PC-9 (cell line): ENCODE measurements around the gene MIOS.

Experiments
- EZH2 ChIP-seq: fragments of 200-600 bp; sonication (generic); IDR thresholded peaks from 2 replicates; pipeline ENCODE4 v1.8.0; 2017; ENCODE audit warnings: antibody characterized with exemption, low read depth
- TF ChIP-seq, protein P1 (sequence below): fragments of 200-600 bp; sonication (generic); conservative IDR thresholded peaks from 2 replicates; pipeline ENCODE4 v1.6.1; 2017; ENCODE audit warnings: mixed run types, antibody characterized with exemption, mild to moderate bottlenecking, moderate library complexity

DNA sequence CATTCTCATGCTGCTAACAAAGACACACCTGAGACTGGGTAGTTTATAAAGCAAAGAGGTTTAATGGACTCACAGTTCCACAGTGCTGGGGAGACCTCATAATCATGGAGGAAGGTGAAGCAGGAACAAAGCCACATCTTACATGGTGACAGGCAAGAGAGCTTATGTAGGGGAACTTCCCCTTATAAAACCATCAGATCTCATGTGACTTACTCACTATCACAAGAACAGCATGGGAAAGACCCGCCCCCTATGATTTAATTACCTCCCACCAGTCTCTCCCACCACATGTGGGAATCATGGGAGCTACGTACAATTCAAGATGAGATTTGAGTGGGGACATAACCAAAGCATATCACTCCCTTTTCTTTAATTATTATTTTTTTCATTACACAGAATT lies 47.6 kb upstream of the MIOS start:
- TF ChIP-seq, protein P1, sequence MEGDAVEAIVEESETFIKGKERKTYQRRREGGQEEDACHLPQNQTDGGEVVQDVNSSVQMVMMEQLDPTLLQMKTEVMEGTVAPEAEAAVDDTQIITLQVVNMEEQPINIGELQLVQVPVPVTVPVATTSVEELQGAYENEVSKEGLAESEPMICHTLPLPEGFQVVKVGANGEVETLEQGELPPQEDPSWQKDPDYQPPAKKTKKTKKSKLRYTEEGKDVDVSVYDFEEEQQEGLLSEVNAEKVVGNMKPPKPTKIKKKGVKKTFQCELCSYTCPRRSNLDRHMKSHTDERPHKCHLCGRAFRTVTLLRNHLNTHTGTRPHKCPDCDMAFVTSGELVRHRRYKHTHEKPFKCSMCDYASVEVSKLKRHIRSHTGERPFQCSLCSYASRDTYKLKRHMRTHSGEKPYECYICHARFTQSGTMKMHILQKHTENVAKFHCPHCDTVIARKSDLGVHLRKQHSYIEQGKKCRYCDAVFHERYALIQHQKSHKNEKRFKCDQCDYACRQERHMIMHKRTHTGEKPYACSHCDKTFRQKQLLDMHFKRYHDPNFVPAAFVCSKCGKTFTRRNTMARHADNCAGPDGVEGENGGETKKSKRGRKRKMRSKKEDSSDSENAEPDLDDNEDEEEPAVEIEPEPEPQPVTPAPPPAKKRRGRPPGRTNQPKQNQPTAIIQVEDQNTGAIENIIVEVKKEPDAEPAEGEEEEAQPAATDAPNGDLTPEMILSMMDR = no peak
- TF ChIP-seq EZH2 = no peak
